Epithelial cell of esophagus (primary cell): Measurements from ENCODE around the gene BHLHE41.

Experiments
- DNase-seq: peaks from one replicate; pipeline ENCODE4 v3.0.0; 2010; ENCODE audit warnings: low read depth
- H3K4me3 ChIP-seq: 2 replicates; pipeline ENCODE4 v1.5.1; 2011; ENCODE audit warnings: mild to moderate bottlenecking, low read length, control low read depth
- TF ChIP-seq, protein P1 (sequence below): IDR thresholded peaks from 2 replicates; pipeline ENCODE4 v1.5.1; 2011; ENCODE audit warnings: low read depth, mild to moderate bottlenecking, low read length, control low read depth, inconsistent platforms; ENCODE audit not compliant: insufficient read depth; ENCODE audit errors: missing control alignments

The BHLHE41 gene

GRCh38 chr12:26108915-26109314 is 15.9 kb downstream of the BHLHE41 start:
- DNase-seq, result no peak
- TF ChIP-seq, protein P1, sequence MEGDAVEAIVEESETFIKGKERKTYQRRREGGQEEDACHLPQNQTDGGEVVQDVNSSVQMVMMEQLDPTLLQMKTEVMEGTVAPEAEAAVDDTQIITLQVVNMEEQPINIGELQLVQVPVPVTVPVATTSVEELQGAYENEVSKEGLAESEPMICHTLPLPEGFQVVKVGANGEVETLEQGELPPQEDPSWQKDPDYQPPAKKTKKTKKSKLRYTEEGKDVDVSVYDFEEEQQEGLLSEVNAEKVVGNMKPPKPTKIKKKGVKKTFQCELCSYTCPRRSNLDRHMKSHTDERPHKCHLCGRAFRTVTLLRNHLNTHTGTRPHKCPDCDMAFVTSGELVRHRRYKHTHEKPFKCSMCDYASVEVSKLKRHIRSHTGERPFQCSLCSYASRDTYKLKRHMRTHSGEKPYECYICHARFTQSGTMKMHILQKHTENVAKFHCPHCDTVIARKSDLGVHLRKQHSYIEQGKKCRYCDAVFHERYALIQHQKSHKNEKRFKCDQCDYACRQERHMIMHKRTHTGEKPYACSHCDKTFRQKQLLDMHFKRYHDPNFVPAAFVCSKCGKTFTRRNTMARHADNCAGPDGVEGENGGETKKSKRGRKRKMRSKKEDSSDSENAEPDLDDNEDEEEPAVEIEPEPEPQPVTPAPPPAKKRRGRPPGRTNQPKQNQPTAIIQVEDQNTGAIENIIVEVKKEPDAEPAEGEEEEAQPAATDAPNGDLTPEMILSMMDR, result no peak
- no peak overlapping the region for H3K4me3 ChIP-seq

GRCh38 chr12:26106347-26106746 is 18.5 kb downstream of the BHLHE41 start:
- TF ChIP-seq, protein P1, result no peak
- H3K4me3 ChIP-seq, result no peak overlapping the region
- no peak for DNase-seq

DNA sequence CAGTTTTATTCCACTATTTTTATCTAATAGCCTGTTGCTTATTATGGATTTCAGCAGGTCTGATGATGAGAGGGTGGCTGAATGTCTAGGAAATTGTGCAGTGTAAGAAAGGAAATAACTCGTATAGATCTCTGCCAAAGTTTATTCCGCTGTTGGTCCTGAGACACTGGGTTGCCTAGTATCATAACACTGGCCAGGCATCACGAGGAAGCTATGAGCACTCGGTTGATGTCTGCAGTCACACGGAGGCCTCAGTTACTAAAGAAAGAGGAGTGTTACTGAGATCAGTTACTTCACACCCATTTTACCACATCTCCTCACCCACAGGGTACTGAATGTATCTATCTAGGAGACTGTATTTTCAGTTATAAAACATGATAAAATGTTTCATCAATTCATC is 21.9 kb downstream of the BHLHE41 start:
- no peak for DNase-seq
- TF ChIP-seq, protein P1, result no peak
- no peak overlapping the region for H3K4me3 ChIP-seq

DNA sequence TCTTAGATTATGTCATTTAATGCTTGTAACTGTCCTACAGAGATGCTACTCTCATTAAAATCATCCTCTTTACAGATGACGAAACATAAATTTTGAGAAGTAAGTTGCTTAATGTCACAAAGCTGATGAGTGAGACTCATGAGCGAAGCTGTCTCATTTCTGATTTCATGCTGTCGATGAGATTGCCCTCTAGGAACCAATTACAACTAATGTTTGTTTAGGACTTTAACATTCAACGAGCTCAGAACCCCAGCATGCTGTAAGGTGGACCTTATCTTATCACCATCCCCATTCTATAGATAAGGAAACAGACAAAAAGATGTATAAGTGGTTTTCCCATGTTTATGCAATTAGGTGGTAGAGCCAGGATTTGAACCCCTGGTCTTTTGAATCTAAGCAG is 23.1 kb downstream of the BHLHE41 start:
- no peak overlapping the region for H3K4me3 ChIP-seq
- TF ChIP-seq, protein P1, result no peak
- no peak for DNase-seq

DNA sequence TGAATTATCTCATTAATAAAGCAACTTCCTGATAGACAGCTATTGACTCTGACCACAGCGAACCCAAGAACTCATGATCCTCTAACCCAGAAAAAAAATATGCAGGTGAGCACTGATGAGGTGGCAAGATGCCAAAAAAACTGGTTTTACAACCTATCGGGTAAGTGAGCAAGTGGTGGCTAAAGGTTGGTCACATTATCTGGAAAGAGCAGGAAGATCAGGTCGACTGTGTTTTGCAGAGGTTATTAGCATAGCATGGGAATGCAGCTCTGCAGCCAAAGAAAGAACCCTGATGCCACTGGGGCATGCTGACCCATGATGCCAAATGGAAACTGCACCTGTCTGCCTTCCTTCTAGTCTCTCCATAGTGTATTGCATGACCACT is 23.5 kb downstream of the BHLHE41 start:
- H3K4me3 ChIP-seq, result no peak overlapping the region
- DNase-seq, result peak; percentile 94
- TF ChIP-seq, protein P1, result no peak

GRCh38 chr12:26100666-26101349 is 24.0 kb downstream of the BHLHE41 start:
- TF ChIP-seq, protein P1, result no peak
- H3K4me3 ChIP-seq, result no peak overlapping the region
- DNase-seq, result no peak

DNA sequence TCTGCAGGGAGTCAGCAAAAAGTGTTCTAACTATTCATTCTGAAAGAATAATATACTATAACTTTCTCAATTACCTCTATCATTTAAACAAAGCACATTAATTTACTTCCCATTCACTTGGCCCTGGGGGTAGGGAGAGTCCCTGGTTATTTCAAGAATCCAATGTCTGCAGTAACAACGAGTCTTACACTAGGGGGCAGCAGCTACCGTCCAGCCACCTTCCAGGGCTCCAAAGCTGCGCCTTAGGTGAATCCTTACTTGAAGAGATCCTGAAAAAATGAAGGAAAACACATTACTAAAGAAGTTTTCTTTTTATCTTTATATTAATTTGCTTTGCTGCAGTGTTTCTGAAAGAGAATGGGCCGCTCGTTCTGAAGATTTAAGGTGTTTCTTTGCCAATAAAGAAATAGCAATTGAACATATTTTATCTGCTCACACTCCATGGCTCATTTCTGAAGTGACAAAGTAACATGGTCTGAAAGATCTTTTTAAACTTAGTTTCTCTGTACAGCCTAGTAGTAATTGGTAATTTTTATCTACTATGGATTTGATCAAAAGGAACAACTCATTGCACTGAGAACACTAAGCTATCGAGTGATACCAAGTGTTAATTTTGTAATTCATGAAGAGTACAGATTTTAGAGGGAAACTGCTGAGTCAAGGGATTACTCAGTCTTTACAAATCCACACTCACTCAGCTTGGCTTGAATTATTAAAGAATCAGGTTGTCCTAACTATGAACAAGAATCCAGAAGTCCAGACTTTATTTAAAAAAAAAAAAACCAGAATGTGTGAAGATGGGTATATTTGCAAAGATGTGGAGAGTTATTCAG is 27.6 kb downstream of the BHLHE41 start:
- no peak overlapping the region for H3K4me3 ChIP-seq
- DNase-seq, result peak; percentile 87
- TF ChIP-seq, protein P1, result peak; percentile 98
